Fibroblast of skin of left biceps (primary cell): ENCODE results near the gene CNNM4.
A peak's percentile ranks its signal among the peaks of the same experiment; 100 is the strongest.

Experiments used
- DNase-seq, 2 experiments: peaks; one replicate each; pipeline ENCODE4 v3.0.0-alpha.2; 2013; ENCODE audit warnings: low read depth in 2 of 2

The CNNM4 gene

GRCh38 chr2:96810783-96811192, 50.1 kb downstream of the CNNM4 start:
- no peak for DNase-seq

- peak; percentile 54 to 66 for DNase-seq
Observed at GRCh38 chr2:96811917-96812316, 51.2 kb downstream of the CNNM4 start.

GRCh38 chr2:96813656-96814055, 53.0 kb downstream of the CNNM4 start:
- DNase-seq: no peak

- DNase-seq: no peak
Observed at GRCh38 chr2:96815326-96816126, 54.8 kb downstream of the CNNM4 start.

GRCh38 chr2:96816127-96816835, 55.6 kb downstream of the CNNM4 start, which contains the start of gene CNNM3:
Gene CNNM3, plus strand, starts transcription at chr2:96816268. Its CDS starts 10 bp downstream, at chr2:96816278.
- DNase-seq: peak; percentile 71 to 74

GRCh38 chr2:96816836-96817702, 56.4 kb downstream of the CNNM4 start:
- DNase-seq: no peak

GRCh38 chr2:96817882-96818281, 57.2 kb downstream of the CNNM4 start:
- no peak for DNase-seq

- DNase-seq: no peak
Observed at GRCh38 chr2:96819128-96819875, 58.6 kb downstream of the CNNM4 start.

- no peak for DNase-seq
Observed at GRCh38 chr2:96819876-96820511, 59.3 kb downstream of the CNNM4 start.

GRCh38 chr2:96821113-96821675, 60.5 kb downstream of the CNNM4 start:
- DNase-seq: no peak

- no peak for DNase-seq
Observed at GRCh38 chr2:96822786-96823185, 62.1 kb downstream of the CNNM4 start.

- DNase-seq: no peak
Observed at GRCh38 chr2:96823198-96823597, 62.5 kb downstream of the CNNM4 start.

GRCh38 chr2:96824079-96824870, 63.6 kb downstream of the CNNM4 start:
- no peak for DNase-seq

- no peak for DNase-seq
Observed at GRCh38 chr2:96825057-96825456, 64.4 kb downstream of the CNNM4 start.

GRCh38 chr2:96826546-96827278, 66.0 kb downstream of the CNNM4 start:
- DNase-seq: no peak

GRCh38 chr2:96828436-96828835, 67.7 kb downstream of the CNNM4 start:
- no peak for DNase-seq

GRCh38 chr2:96828874-96829273, 68.2 kb downstream of the CNNM4 start:
- DNase-seq: no peak

GRCh38 chr2:96830044-96830562, 69.4 kb downstream of the CNNM4 start:
- DNase-seq: no peak

GRCh38 chr2:96831679-96832078, 71.0 kb downstream of the CNNM4 start:
- DNase-seq: no peak
